GM12892 (cell line): ENCODE measurements around the gene UTP14C.
"Not testable (repeated sequence)": the region's sequence is repeated elsewhere in the genome, so short reads cannot be mapped to it uniquely, and the experiment has no call there.

Source experiments
- DNase-seq: peaks from one replicate; pipeline ENCODE4 v3.0.0; 2011; ENCODE audit not compliant: insufficient read length
- FAIRE-seq: peaks from 2 replicates; lab custom pipeline; 2011; peaks lifted over from hg19 to GRCh38; lab: Jason Lieb, UNC
- POLR2A ChIP-seq: IDR thresholded peaks from 2 replicates; pipeline ENCODE4 v1.6.1; 2011; ENCODE audit warnings: low read depth, low read length, control low read depth
- POLR2AphosphoS5 ChIP-seq: IDR thresholded peaks from 2 replicates; pipeline ENCODE4 v1.6.1; 2011; ENCODE audit warnings: low read depth, low read length, control low read depth
- TAF1 ChIP-seq: IDR thresholded peaks from 2 replicates; pipeline ENCODE4 v1.6.1; 2011; ENCODE audit warnings: low read depth, mild to moderate bottlenecking, control low read depth, low read length, borderline replicate concordance

UTP14C gene

DNA sequence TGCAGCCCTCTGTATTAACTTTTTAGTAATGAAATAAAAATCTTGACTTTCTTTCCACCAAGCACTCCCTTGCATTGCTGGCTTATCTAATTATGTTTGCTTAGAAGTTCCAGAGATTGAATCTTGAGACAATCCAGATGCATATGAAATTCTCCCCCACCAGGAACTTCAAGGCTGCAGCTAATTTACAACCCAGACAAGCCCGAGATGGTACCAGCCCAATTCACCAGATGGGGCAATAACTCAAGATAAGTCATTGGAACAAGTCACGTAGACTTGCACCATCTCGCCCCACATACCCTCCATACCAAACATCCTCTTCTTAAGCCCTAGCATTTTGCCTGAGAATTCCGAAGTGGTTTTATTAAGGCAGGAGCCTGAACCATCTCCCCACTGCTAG lies 29.0 kb downstream of the UTP14C start:
- no peak for TF ChIP-seq POLR2AphosphoS5
- no peak for TF ChIP-seq TAF1
- no peak for TF ChIP-seq POLR2A
- no peak for DNase-seq

DNA sequence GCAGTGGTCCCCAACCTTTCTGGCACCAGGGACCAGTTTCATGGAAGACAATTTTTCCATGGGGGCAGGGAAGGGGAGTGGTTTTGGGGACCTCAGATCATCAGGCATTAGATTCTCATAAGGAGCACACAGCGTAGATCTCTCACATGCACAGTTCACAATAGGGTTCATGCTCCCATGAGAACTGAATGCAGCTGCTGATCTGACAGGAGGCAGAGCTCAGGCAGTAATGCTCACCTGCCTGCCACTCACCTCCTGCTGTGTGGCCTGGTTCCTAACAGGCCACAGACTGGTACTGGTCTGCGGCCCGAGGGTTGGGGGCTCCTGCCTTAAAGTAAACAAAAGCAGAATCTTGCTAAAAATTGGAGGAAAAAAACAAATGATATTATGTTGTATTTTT lies 36.6 kb downstream of the UTP14C start:
- not testable (repeated sequence) for FAIRE-seq, DNase-seq

More for the DNA sequence above, 29.0 kb downstream of the UTP14C start:
- no peak for FAIRE-seq

DNA sequence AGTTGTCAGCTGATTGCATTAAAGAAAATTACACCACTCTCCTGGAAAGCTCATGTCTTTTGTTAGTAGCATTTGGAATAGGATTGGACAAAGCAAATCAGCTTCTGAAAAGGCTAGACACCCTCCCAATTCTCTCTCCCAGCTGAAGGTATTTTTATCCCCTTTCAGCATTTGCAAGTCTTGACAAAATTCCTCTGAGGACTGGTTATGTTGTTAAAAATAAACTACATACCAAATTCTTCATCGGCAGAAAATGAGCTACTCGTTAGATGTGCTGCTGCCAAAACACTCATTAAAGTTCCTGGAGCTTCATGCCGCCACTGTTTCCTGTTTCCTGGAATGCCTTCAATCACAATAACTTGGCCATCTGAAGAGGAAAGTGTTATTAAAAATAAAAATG lies 37.1 kb downstream of the UTP14C start:
- no peak for FAIRE-seq
- TF ChIP-seq TAF1 = no peak
- DNase-seq = no peak

DNA sequence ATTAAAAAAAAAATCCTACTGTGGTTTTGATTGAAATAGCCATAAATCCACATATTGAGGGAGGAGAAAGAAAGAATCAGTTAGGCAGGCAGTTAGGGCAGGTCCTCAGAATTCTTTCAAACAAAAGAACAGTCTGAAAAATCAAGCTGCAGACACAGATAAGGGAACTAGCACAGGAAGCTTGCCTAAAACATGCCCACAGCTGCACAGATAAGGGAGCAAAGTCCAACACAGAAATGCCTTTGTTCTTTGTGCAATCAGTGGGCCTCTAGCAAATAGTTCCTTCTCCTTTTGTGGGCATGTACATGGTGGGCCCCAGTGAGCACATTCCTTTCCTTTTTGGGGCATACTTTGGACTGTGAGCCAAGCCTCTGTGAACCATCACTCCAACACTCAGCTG lies 42.7 kb downstream of the UTP14C start:
- no peak for FAIRE-seq
- DNase-seq = no peak
- TF ChIP-seq POLR2A (no peak), POLR2AphosphoS5 (no peak), TAF1 (no peak)

DNA sequence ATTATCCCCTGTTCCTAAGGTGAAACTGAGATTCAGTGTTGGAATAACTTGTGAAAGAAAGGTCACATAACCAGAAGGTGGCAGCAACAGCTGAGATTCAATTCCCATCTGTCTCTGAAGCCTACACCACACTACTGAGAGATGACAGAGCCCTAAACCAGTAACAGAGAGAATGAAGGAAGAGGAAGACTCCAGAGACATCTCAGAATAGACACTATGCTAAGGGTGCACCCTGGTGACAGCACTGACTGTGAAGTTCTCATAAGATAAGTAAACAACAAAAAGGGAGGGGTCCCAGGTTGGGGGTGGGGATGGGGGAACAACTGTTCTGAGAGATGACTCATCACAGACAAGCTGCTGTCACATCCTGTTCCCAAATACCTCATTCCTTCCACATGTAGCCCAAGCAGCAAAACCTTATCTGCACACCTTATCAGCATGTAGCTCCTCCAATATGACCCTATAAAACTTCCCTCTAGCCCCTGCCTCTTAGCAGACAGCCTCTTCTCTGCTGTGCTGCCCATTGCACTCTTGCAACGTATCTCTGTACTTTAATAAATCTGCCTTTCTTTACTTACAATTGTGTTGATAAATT lies 46.5 kb downstream of the UTP14C start:
- FAIRE-seq = no peak
- TF ChIP-seq TAF1 (no peak), POLR2A (no peak), POLR2AphosphoS5 (no peak)
- DNase-seq = no peak
